K562 treated with DMSO at 1 percent for 48 hours (cell line): Measurements from ENCODE around the gene TUBB2B. TPM values are rescaled to one million over a fixed set of nuclear protein-coding genes. Genes with fewer than 3 reads are reported as not detected.

ENCODE experiments used
- total RNA-seq: library from RNA; unstranded; fragments of 300-600 nt; gene quantifications from 2 replicates; pipeline ENCODE4 v1.2.3, GENCODE V29; 2022; ENCODE audit warnings: low replicate concordance; ENCODE audit errors: extremely low read depth

The TUBB2B gene
- not detected in 2 replicates for total RNA-seq

DNA sequence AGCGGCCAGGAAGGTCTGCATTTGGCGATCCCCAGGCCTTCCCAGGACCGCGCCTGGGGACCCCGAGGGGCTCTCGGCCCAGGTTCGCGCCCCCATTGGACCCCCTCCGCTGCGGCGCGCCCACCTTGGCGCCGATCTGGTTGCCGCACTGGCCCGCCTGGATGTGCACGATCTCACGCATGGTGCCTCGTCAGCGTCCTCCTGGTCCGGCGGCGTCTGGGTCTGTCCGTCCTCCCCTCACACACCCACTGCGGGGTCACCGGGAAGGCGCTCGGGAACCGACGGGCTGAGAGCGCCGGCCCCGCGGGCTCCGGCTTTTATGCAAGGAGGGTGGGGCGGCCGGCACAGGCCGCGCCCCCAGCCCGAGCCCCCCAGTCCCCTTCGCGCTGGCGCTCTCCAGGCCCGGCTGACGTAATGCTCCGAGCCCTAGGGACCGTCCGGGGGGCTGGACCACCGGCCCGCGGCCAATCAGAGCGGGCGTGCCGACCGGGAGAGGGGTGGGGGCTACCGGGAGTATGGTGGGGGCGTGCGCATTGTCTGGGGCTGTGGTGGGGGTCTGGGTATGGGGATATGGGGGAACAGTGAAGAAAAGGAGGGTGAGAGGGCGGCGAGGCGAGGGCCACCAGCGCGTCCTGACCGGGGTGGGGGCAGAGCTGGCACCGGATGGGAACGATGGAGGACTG, at the start of gene TUBB2B:
Gene TUBB2B (minus strand): TSS at position 291 of the 683 bp plus-strand sequence. CDS start 110 bp downstream, at position 181.

DNA sequence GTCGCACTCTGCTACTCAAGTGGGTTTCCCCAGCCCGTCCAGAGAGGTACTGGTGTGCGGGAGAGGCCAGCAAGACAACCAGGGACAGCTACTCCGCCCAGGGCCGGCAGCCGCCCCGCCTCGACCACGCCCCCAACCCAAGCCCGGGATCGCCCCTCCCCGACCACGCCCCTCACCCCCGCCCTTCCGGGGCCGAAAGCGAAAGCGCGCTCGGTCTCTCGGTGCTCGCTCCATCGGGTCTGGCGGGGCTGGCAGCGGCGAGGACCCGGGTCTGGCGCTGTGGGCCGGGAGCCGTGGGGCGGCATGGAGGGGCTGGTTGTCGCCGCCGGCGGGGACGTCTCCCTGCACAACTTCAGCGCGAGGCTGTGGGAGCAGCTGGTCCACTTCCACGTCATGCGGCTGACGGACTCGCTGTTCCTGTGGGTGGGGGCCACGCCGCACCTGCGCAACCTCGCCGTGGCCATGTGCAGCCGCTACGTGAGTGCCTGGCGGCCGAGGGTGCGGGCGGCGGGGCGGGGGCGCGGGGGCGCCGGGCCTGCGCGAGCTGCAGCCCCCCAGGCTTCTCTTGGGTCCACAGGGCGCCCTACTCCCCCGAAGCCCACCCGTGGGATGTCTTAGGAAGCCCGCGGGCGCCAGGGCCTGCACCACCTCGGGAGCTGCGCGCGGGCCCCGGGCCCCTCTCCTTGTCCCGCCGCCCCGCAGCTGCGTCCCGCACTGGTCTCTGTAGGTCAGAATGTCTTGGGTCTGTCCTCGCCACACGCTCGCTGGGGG, 31.5 kb upstream of the TUBB2B start, which contains the start of gene PSMG4:
Gene PSMG4 (plus strand): TSS at position 228 of the 771 bp plus-strand sequence. CDS start 76 bp downstream, at position 304.

Other genes starting within 250 kb of the TUBB2B start
- gene NQO2, start 227.8 kb downstream of the TUBB2B start, total RNA-seq, result not detected in 2 replicates
- gene RIPK1, start 159.2 kb downstream of the TUBB2B start, total RNA-seq, result not detected in 2 replicates
- not detected in 2 replicates for gene BPHL, start 108.9 kb downstream of the TUBB2B start, total RNA-seq
- gene TUBB2A, start 70.1 kb downstream of the TUBB2B start, total RNA-seq, result 266 TPM in 1 of 2 replicates, not detected in the other
- gene PSMG4, start 31.3 kb upstream of the TUBB2B start, total RNA-seq, result not detected in 2 replicates
- not detected in 2 replicates for gene SLC22A23, start 229.4 kb upstream of the TUBB2B start, total RNA-seq